IPS-18c (cell line): ENCODE measurements around the gene NUDC.

Source experiments
- H3K4me3 ChIP-seq: 2 replicates; pipeline ENCODE4 v1.7.0; 2013; ENCODE audit warnings: low read depth, mild to moderate bottlenecking, low read length, moderate library complexity; ENCODE audit not compliant: insufficient read depth
- H3K9me3 ChIP-seq: one replicate; pipeline ENCODE4 v1.6.1; 2013; ENCODE audit warnings: mild to moderate bottlenecking, low read length, moderate library complexity; ENCODE audit not compliant: control insufficient read depth, insufficient read depth

Gene NUDC

GRCh38 chr1:26994787-26995517, 73.4 kb downstream of the NUDC start:
- no peaks in the 10 kb centered on the region for H3K9me3 ChIP-seq
- H3K4me3 ChIP-seq = peak overlapping the region; percentile 87

GRCh38 chr1:26996024-26996423, 74.5 kb downstream of the NUDC start:
- Histone ChIP-seq H3K4me3 (peak overlapping the region; percentile 34; the same call in 1 of the 2 replicates), H3K9me3 (no peaks in the 10 kb centered on the region)
